Astrocyte of the cerebellum (primary cell): ENCODE data around the gene SPATA9.
A peak's percentile ranks its signal among the peaks of the same experiment; 100 is the strongest.
"Not testable (repeated sequence)": the region's sequence is repeated elsewhere in the genome, so short reads cannot be mapped to it uniquely, and the experiment has no call there.

Experiments
- DNase-seq: peaks from one replicate; pipeline ENCODE4 v3.0.0-alpha.2; 2011; ENCODE audit warnings: low read depth
- H3K4me3 ChIP-seq: 2 replicates; pipeline ENCODE4 v1.5.1; 2011; ENCODE audit warnings: mild to moderate bottlenecking, low read depth, low read length, moderate library complexity
- CTCF ChIP-seq: IDR thresholded peaks from 2 replicates; pipeline ENCODE4 v1.5.1; 2012; ENCODE audit warnings: low read length, low read depth, moderate library complexity, mild to moderate bottlenecking; ENCODE audit errors: missing control alignments
- in situ Hi-C: cut with HindIII; loops from 2 replicates; pipeline ENCODE4 v1.10.0; 2017; ENCODE audit warnings: low sequenced_read_pairs

Gene SPATA9

GRCh38 chr5:95647886-95648860 lies 34.6 kb downstream of the SPATA9 start:
- DNase-seq, result no peak
- in situ Hi-C loops, result no loop called here
- no peak for TF ChIP-seq CTCF
- no peak overlapping the region for H3K4me3 ChIP-seq

- peak; percentile 80 for DNase-seq
- TF ChIP-seq CTCF, result peak; percentile 32
- in situ Hi-C loops, result no loop called here
- peak within 1 kb of the TSS; percentile 46 for H3K4me3 ChIP-seq
Measured at GRCh38 chr5:95646569-95647431, 36.0 kb downstream of the SPATA9 start, which contains the start of gene RFESD. Gene RFESD, plus strand, starts transcription at chr5:95646777. Its CDS starts 5,495 bp downstream, at chr5:95652272.

GRCh38 chr5:95646226-95646568 lies 36.6 kb downstream of the SPATA9 start:
- DNase-seq, in situ Hi-C loops: not testable (repeated sequence)
- peak overlapping the region; percentile 46 for H3K4me3 ChIP-seq

GRCh38 chr5:95644351-95645042 lies 38.3 kb downstream of the SPATA9 start:
- in situ Hi-C loops, result no loop called here
- peak; percentile 83 for TF ChIP-seq CTCF
- peak; percentile 49 for DNase-seq
- H3K4me3 ChIP-seq, result no peak overlapping the region

GRCh38 chr5:95643152-95643551 lies 39.6 kb downstream of the SPATA9 start:
- no peak for DNase-seq
- no peak for TF ChIP-seq CTCF
- H3K4me3 ChIP-seq, result no peak overlapping the region
- in situ Hi-C loops, result no loop called here

GRCh38 chr5:95641741-95642220 lies 41.0 kb downstream of the SPATA9 start:
- no peak for TF ChIP-seq CTCF
- in situ Hi-C loops, result no loop called here
- H3K4me3 ChIP-seq, result no peak overlapping the region
- no peak for DNase-seq
